GM15510 (cell line): ENCODE results near the gene STIM1.

Experiments used
- POLR2A ChIP-seq: IDR thresholded peaks from 3 replicates; pipeline ENCODE4 v1.6.1; 2011; ENCODE audit warnings: borderline replicate concordance; ENCODE audit not compliant: insufficient read length; ENCODE audit errors: extremely low read depth

STIM1 gene

DNA sequence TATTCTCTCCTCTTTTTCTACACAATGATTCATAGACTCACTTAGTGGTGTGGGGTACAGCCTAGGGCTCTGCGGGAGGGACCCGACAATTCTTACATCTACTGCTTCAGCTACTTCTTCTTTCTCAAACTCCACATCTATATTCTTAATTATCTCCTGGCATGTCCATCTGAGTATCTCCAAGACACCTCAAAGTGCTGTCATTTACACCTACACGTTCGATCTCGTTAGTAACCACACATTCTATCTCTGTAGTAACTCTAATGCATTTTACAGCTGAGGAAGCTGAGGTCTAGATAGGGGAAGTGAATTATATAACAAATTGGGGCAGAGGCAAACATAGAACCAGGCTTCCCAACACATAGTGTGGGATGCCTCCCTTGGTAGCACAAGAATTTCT, 211.4 kb downstream of the STIM1 start:
- no peak for TF ChIP-seq POLR2A

DNA sequence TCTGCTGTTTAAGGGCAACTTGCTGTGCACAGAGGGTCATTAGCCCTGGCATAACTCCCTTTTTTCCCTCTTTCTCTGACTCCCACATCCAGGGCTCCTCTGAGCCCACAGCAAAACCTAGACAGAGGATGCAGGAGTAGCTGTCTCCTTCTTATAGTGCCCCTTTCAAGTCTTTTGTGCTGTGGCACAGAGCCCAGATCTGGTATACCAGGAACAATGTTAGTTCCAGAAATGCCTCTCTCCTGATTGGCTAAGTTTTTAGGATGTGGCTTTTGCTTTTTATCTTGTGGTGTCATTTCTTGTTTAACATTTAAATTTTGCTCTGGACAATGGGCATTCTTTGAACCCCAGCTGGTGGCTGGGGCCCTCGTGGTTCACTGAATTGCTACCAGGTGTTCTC, 213.5 kb downstream of the STIM1 start:
- no peak for TF ChIP-seq POLR2A

DNA sequence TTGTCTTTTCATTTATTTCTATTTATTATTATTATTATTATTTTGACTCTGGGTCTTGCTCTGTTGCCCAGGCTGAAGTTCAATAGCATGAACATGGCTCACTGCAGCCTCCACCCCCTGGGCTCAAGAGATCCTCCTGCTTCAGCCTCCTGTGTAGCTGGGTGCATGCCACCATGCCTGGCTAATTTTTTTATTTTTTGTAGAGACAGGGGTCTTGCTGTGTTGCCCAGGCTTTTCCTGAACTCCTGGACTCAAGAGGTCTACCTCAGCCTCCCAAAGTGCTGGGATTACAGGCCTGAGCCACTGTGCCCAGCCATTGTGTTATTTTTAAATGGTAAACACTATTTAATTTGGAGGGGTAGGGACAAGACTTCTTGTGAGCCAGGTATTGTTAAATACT, 215.9 kb downstream of the STIM1 start:
- no peak for TF ChIP-seq POLR2A

DNA sequence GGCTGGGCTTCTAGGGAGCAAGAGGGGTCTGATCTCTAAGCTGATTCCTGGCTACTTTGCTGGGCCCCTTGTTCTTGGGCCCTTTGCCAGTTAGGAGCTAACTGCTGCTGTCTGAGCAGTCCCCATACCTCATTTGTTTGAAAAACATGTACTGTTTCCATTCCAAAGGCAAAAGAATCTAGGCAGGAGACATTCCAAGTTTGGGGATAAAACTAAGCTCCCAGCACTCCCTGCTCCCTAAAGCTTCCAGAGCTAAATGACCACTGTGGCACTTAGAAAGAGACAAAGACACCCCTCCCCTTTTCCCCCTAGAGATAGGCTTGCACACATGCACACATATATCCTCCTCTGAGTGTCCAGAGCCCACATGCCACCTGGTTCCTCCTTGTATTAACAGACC, 216.4 kb downstream of the STIM1 start:
- TF ChIP-seq POLR2A: no peak

DNA sequence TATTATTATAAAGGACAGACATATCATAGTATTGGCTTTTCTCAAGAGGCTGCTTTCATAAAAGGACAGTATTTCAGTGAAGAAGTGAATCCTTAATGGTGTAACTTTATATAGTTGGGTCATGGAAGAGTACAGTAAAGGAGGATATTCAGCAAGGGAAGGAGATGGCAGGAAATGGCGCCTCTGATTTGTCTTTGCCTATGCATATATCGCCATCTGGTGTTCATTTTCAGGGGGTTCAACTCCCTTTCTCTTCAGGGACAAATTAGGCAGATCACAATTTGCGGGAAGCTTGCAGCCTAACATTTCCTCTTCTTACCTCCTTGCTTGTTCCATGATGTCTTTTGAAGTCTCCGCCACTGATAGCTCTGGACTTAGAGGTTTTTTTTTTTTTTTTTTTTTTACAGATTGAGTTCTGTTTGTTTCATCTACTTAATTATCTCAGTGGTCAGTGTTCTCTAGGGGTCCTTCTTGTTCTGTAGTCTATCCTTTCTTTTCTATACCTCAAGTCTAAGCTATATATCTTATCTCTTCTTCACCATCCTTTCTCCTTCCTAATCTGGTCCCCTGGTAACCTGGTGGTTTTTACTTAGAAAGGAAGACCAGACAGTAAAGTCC, 217.3 kb downstream of the STIM1 start:
- no peak for TF ChIP-seq POLR2A

DNA sequence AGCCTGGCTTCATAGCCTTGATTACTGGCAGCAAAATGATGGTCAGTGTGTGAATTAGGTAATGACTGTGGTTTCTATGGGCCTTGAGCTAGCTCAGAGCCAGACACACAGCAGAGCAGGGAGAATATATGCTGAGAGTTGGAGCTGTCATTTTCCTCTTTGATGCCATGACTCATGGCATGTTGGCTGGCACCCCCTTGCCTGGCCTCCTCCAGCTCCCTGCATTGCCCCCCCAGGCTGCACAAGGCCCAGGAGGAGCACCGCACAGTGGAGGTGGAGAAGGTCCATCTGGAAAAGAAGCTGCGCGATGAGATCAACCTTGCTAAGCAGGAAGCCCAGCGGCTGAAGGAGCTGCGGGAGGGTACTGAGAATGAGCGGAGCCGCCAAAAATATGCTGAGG, 218.8 kb downstream of the STIM1 start:
- TF ChIP-seq POLR2A: no peak

DNA sequence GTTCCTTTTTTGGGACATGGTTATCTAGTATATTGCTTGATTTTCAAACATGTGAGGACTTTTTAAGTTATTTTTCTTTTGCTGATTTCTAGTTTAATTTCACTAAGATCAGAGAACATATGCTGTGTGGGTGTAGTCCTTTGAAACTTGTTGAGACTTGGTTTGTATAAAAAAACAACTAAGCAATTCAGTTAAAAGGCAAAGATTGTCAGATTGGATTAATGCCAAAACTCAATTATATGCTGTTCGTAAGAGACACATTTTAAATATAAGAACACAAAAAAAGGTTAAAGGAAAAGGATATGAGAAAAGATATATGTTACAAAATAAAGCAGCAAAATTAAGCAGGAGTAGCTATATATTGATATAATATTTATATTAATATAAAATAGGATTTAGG, 221.3 kb downstream of the STIM1 start:
- TF ChIP-seq POLR2A: no peak

DNA sequence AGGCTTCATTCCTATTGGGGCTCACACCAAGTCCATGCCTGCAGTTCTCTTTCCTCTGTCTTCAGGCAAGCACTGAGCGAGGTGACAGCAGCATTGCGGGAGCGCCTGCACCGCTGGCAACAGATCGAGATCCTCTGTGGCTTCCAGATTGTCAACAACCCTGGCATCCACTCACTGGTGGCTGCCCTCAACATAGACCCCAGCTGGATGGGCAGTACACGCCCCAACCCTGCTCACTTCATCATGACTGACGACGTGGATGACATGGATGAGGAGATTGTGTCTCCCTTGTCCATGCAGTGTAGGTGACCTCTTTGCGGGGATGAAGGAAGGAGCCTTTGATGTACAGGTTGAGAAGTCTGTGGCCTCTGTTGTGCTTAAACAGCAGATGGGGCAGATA, 227.7 kb downstream of the STIM1 start:
- TF ChIP-seq POLR2A: no peak

DNA sequence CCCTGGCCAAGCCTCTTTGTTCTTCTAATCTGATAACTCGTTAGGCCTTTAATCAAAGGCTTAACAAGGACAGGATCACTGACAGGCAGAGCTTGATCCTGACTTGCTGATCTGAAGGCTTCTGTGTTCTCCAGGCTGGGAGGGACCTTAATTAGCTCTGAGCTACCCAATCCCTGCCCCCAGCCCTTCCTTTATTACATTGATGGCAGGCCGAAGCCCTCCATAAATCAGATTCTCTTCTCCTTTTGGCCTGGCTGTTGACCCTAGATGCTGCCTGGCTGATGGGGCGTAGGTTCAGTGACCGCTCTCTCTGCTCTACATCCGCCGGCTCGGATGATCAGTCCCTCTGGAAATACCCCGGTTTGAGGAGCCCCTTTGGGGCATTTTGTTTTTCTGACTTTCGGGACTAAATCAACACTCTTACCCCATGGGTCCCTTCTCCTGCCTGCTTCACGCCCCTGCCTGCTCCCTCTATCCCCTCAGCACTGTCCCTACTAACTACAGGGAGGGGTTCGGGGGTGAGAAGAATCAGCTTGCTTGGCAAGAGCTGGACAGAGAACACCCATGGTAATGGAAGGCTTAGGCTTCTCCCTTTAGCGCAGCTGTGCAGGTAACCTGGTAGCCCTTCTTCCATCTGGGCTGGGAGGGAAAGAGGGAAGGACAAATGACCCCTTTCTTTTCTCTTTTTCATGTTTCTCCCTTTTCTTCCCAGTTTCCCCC, 229.1 kb downstream of the STIM1 start:
- no peak for TF ChIP-seq POLR2A

DNA sequence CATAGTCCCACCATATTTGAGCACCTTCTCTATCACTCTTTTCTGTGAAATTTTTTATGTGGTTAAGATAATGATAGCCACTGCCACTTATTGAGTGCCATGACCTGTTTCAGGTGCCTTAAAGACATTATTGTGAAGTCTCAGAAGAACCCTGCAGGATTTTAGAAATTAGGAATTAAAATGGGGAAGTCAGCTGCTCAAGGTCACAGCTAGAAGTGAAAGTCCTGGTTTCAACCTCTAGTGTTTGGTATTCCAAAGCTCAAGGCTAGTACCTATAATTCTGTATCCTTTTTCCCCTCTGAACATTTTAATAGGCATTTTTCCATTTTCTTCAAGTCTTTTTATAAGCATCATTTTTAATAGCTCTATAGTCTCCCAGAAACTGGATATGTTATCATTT, 230.1 kb downstream of the STIM1 start:
- TF ChIP-seq POLR2A: no peak

DNA sequence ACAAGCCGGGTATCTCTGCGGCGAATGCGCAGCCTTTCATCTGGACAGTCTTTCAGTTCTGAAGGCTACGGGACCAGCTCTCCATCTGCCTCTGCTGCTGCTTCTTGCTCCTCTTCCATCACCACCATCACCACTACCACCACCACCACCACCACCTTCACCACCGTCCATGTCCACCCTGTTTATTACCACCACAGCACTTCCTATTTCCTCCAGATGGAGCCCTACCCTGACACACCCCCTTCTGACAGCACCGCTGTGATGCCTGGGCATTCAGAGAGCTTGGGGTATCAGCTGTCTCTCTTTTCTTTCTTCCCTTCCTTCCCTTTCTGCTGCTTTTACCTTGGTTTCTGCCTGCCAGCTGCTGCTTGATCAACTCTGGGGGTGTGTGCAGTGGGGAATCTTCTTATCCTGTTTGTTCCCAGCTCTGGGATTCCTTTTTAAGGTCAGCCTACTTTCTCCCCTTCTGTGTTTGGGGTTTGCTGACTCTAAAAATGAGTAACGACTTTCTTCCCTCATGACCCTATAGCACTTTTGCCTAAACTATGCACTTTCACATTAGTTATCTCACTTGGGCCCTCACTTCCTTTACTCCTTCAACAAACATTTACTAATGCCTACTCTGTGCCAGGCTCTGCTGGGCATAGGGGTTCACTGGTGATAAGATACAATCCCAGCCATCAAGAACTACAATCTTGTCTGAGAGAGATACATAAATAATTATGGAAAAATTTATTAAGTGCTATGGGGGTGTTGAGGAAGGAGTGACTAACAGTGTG, 231.3 kb downstream of the STIM1 start:
- TF ChIP-seq POLR2A: no peak

DNA sequence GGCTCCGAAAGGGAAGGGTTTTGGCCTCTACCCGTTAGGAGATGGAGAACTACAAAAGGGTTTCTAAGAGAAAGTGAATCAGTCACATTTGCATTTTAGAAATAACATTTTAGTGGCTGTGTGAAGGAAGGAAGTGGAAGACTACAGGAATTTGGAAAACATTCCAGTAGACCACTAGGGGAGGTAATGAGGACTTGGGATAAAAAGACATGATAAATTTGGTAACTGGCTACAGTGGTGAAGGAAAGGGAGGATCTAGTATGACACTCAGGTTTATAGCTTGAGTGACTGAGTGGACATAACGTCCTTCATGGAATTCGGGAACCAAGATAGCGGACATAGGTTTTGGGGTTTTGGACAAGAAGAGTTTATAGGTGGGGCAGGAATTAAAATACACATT, 232.1 kb downstream of the STIM1 start:
- no peak for TF ChIP-seq POLR2A

DNA sequence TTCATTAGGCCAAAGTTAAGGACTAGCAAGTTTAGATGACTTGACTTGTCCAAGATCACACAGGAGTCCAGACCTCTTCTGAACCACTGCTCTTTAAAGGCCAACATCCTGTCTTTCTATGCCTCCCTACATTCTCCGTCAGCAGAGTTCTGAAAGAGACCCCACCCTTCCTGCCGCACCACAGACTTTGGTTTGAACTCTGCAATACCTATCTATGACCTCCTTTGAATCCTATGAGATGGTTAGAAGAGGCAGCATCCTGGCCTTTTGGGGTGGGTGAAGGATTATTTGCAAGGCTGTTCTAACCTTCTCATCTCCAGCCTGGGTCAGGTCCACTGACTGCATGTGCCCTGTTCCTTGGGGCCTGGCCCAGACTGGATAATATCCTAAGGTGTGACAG, 234.8 kb downstream of the STIM1 start:
- TF ChIP-seq POLR2A: no peak

DNA sequence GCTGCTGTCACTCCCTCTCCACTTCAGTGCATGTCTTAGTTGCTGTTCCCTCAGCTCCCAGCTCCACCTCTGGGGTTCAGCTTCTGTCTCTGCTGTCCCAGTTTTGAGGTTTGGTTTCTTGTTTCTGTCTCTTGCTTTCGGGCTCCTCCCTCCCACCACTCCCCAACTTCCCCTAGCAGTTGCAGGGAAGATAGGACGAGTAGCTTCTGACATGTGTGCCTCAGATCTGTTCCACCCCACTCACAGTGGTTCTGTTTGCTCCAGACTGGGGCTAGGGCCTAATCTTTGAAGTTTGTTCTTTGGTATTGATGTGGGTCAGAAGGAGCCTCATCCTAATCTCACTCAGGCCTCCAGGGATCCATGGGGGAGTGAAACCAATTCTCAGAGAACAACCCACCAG, 236.6 kb downstream of the STIM1 start:
- TF ChIP-seq POLR2A: no peak

DNA sequence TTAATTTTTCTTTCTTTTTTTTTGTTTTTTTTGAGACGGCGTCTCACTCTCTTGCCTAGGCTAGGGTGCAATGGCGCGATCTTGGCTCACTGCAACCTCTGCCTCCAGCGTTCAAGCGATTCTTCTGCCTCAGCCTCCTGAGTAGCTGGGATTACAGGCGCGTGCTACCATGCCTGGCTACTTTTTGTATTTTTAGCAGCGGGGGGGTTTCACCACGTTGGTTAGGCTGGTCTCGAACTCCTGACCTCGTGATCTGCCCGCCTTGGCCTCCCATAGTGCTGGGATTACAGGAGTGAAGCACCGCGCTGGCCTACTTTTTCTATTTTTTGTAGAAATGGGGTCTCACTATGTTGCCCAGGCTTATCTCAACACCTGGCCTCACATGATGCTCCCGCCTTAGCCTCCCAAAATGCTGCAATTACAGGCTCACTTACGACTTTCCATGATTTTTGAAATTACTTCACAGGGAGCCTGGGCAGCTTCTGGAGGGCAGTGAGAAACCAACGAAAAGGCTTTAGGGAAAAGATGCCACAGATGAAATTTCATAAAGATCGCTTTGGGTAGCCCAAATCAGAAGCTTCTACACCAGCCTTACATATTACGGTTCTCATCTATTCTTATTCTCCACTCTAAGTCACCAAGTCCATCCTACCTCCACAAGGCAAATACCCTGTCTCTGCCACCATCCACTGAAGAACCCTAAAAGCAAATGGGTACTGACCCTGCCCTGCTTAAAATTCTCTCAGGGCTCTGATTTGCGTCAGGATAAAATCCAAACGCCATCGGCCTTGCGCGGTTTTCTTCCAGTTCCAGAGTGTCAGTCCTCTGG, 238.3 kb downstream of the STIM1 start:
- no peak for TF ChIP-seq POLR2A

DNA sequence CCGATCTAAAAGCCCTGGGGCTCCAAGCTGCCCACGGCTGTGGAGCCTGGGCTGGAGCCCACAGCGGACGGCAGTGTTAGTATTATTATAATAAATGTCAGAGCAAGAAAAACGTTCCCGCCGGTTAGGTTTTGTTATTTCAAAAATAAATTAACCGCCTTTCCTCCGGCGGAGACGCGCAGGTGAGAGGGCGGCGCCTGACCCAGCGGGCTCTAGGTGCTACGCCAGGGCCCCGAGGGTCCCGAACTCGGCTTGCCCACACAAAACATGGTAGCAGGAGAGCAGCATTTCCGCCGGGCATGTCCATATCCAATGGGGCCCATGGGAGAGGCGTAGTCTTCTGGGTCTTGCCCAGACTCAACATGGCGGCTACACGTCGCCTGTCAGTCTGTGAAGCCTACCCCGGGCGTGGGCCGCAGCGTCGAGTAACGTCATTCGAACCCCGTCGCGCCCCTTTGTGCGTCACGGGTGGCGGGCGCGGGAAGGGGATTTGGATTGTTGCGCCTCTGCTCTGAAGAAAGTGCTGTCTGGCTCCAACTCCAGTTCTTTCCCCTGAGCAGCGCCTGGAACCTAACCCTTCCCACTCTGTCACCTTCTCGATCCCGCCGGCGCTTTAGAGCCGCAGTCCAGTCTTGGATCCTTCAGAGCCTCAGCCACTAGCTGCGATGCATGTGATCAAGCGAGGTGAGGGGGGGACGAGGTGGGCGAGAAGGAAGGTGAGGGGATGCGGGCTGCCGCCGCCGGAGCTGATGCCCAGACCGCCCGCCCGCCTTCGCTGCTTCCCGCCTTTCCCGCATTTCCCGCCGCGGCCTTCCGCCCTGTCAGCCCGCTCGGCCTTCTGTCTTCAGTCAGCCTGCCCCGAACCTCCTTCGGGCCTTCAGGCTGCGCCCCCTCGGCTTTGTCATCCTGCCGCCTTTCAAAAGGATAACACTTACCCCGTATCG, 239.2 kb downstream of the STIM1 start, which contains the start of gene RRM1:
Gene RRM1 (plus strand): TSS at position 452 of the 944 bp plus-strand sequence. CDS start 214 bp downstream, at position 666.
- TF ChIP-seq POLR2A: peak; percentile 65
